KMS-11 (cell line): Measurements from ENCODE around the gene HBP1.
"Not testable (repeated sequence)": the region's sequence is repeated elsewhere in the genome, so short reads cannot be mapped to it uniquely, and the experiment has no call there.

Experiments
- H2AFZ ChIP-seq: fragments of 200-600 bp; sonication (generic); 2 replicates; pipeline ENCODE4 v1.6.1; 2016; ENCODE audit warnings: antibody characterized with exemption, mixed run types, low read depth
- H3K27ac ChIP-seq: fragments of 200-600 bp; sonication (generic); 2 replicates; pipeline ENCODE4 v1.6.1; 2016; ENCODE audit warnings: mild to moderate bottlenecking, mixed run types
- H3K27me3 ChIP-seq: fragments of 200-600 bp; sonication (generic); 2 replicates; pipeline ENCODE4 v1.6.1; 2017; ENCODE audit warnings: mild to moderate bottlenecking, low read depth, mixed run types, moderate library complexity; ENCODE audit not compliant: insufficient read depth
- H3K36me3 ChIP-seq: fragments of 200-600 bp; sonication (generic); 2 replicates; pipeline ENCODE4 v1.6.1; 2017; ENCODE audit warnings: mild to moderate bottlenecking, mixed run types; ENCODE audit not compliant: insufficient read depth
- H3K4me1 ChIP-seq: fragments of 200-600 bp; sonication (generic); 2 replicates; pipeline ENCODE4 v1.6.1; 2016; ENCODE audit warnings: mild to moderate bottlenecking, low read depth, mixed run types; ENCODE audit not compliant: poor library complexity, severe bottlenecking
- H3K4me2 ChIP-seq: fragments of 200-600 bp; sonication (generic); 2 replicates; pipeline ENCODE4 v1.7.0; 2016; ENCODE audit warnings: mild to moderate bottlenecking, mixed run types
- H3K4me3 ChIP-seq: fragments of 200-600 bp; sonication (generic); IDR thresholded peaks from 2 replicates; pipeline ENCODE4 v1.6.1; 2017; ENCODE audit warnings: low read depth, low read length, mixed read lengths; ENCODE audit not compliant: insufficient read depth
- H3K79me2 ChIP-seq: fragments of 200-600 bp; sonication (generic); 2 replicates; pipeline ENCODE4 v1.6.1; 2016; ENCODE audit warnings: low read depth, mixed run types; ENCODE audit not compliant: insufficient read depth
- H3K9ac ChIP-seq: fragments of 200-600 bp; sonication (generic); 2 replicates; pipeline ENCODE4 v1.6.1; 2016; ENCODE audit warnings: mild to moderate bottlenecking, mixed run types
- H4K20me1 ChIP-seq: fragments of 200-600 bp; sonication (generic); 2 replicates; pipeline ENCODE4 v1.6.1; 2016; ENCODE audit warnings: mild to moderate bottlenecking, mixed run types; ENCODE audit not compliant: insufficient read depth
- CTCF ChIP-seq: fragments of 200-600 bp; sonication (generic); conservative IDR thresholded peaks from 2 replicates; pipeline ENCODE4 v1.6.1; 2017; ENCODE audit warnings: low read depth, mild to moderate bottlenecking, antibody characterized with exemption, low read length, moderate library complexity, mixed read lengths

The HBP1 gene

DNA sequence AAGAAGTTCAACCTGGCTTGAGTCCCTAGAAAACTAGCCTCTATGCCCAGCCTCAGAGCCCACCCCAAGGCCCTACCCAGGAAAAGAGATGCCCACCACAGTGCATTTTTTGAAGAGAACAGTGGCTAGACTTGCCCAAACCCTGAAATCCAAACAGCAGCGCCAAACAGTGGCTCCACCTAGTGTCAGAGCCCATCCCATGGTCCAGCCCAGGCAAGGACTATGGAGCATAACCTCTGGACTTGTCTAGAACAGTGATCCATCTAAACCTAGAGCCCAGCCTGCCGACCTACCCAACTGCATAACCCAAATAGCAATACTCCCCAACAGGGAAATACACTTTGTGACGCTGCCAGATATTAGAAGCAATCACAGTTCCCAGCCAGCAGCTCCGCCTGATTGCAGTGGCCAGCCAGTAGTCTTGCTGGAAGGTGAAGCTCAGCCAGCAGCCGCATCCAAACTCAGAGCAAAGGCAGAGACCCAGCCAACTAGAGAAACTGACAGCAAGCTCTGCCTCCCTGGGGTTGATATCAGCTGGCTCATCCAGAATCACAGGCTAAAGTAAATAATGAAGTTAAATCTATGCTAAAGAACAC is 44.5 kb downstream of the HBP1 start:
- no peak overlapping the region for H3K4me2 ChIP-seq
- no peak overlapping the region for H2AFZ ChIP-seq
- H4K20me1 ChIP-seq, result no peaks in the 10 kb centered on the region
- no peak overlapping the region for H3K9ac ChIP-seq
- H3K27me3 ChIP-seq, result no peaks in the 10 kb centered on the region
- no peak for TF ChIP-seq CTCF
- peaks cover 11% of the 10 kb centered on the region for H3K4me1 ChIP-seq
- no peaks in the 10 kb centered on the region; the same call in 1 of the 2 replicates for H3K36me3 ChIP-seq
- no peak overlapping the region for H3K4me3 ChIP-seq
- no peaks in the 10 kb centered on the region for H3K79me2 ChIP-seq
- no peak overlapping the region for H3K27ac ChIP-seq

GRCh38 chr7:107213945-107214344 is 45.1 kb downstream of the HBP1 start:
- Histone ChIP-seq H3K4me2 (no peak overlapping the region), H3K4me1 (peaks cover 4% of the 10 kb centered on the region), H4K20me1 (no peaks in the 10 kb centered on the region)

GRCh38 chr7:107219563-107220244 is 50.9 kb downstream of the HBP1 start:
- Histone ChIP-seq H4K20me1 (no peaks in the 10 kb centered on the region), H3K9ac (no peak overlapping the region), H3K27ac (no peak overlapping the region), H3K4me1 (no peaks in the 10 kb centered on the region), H3K4me2 (no peak overlapping the region), H3K27me3 (no peaks in the 10 kb centered on the region), H2AFZ (no peak overlapping the region), H3K4me3 (no peak overlapping the region), H3K36me3 (no peaks in the 10 kb centered on the region), H3K79me2 (no peaks in the 10 kb centered on the region)
- no peak for TF ChIP-seq CTCF

More at GRCh38 chr7:107213945-107214344, 45.1 kb downstream of the HBP1 start:
- Histone ChIP-seq H3K36me3 (no peaks in the 10 kb centered on the region; the same call in 1 of the 2 replicates), H3K9ac (no peak overlapping the region), H3K27ac (no peak overlapping the region), H3K27me3 (no peaks in the 10 kb centered on the region), H2AFZ (no peak overlapping the region), H3K79me2 (no peaks in the 10 kb centered on the region), H3K4me3 (no peak overlapping the region)
- no peak for TF ChIP-seq CTCF

DNA sequence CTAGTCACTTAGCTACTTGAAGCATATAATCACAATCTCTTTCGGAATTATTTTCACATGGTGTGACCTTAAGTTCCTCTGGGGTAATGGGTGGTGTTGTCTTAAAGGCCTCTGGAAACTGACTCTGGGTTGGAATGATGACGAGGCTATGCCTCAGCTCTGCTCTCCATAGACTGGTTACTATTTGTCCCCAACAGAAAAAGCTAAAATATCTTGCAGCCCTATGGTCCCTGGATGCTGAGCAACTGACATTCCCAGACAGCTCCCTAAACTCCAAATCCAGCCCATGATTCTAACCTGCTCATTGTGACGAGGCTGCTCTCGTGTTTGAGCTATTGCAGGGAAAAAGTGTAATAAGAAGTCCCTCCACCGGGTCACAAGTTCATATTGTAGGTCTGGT is 51.6 kb downstream of the HBP1 start:
- Histone ChIP-seq H3K36me3 (no peaks in the 10 kb centered on the region), H3K4me2 (no peak overlapping the region), H3K27ac (no peak overlapping the region), H3K9ac (no peak overlapping the region), H3K79me2 (no peaks in the 10 kb centered on the region), H2AFZ (no peak overlapping the region), H4K20me1 (no peaks in the 10 kb centered on the region), H3K27me3 (no peaks in the 10 kb centered on the region), H3K4me3 (no peak overlapping the region), H3K4me1 (no peaks in the 10 kb centered on the region)
- TF ChIP-seq CTCF, result no peak

GRCh38 chr7:107220806-107221205 is 52.0 kb downstream of the HBP1 start:
- not testable (repeated sequence) for H3K36me3 ChIP-seq, H3K9ac ChIP-seq, H3K4me3 ChIP-seq, H3K4me1 ChIP-seq, H3K79me2 ChIP-seq, H3K4me2 ChIP-seq, H3K27ac ChIP-seq, H2AFZ ChIP-seq, H4K20me1 ChIP-seq, H3K27me3 ChIP-seq
